ENCODE measurements around the gene FRMD4A. TPM values are rescaled to one million over a fixed set of nuclear protein-coding genes. Genes with fewer than 3 reads are reported as not detected.
A peak's percentile ranks its signal among the peaks of the same experiment; 100 is the strongest.

The FRMD4A gene
- total RNA-seq, 2 experiments from 2014 or later = 0.17 TPM; not detected in 1

DNA sequence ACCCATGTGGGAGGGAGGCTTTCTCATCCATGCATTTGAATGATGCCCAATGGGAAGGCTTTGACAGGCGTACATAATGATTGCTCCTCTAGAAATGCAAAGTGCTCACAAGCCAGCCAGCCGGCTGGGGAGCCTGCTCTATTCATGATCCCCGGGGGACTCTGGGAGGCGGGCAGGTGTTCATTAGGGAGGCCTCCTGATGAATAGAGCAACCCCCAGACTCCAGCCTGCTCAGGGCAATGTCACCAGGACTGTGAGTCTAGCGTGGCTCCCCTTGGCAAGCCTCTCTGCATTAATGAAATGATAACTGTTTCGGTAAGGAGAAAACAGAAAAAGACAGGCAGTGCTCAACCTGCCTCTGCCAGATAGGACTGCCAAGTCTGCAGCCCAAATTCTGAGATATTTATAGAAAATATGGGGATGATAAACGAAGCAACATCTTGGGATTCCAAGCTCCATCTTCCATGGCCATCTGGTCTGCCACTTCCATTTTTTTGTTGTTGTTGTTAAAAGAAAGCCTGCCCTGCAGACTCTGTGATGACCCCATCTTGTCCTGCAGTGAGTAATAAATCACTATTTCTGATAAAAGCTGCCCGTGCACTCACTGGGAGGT, 507.5 kb downstream of the FRMD4A start:
- Histone ChIP-seq H3K4me1 (ENCODE audit: insufficient read depth, low read length, poor library complexity, severe bottlenecking) (peaks cover 24% of the 10 kb centered on the region), H3K27ac (ENCODE audit: low read depth, low read length, poor library complexity, severe bottlenecking) (no peak overlapping the region), H3K4me2 (ENCODE audit: low read length) (0 out of 2 replicates have a peak overlapping the region, but pooled peaks have one; percentile 9), H4K20me1 (ENCODE audit: insufficient read depth, low read length) (no peaks in the 10 kb centered on the region), H2AFZ (ENCODE audit: low read length) (no peak overlapping the region), H3K9me3 (ENCODE audit: low read length) (no peaks in the 10 kb centered on the region), H3K4me3 (ENCODE audit: low read depth, low read length, poor library complexity, severe bottlenecking) (no peak overlapping the region), H3K79me2 (ENCODE audit: insufficient read depth, low read depth, low read length) (no peaks in the 10 kb centered on the region), H3K9me2 (ENCODE audit: insufficient read depth, low read length) (no peaks in the 10 kb centered on the region), H3K36me3 (ENCODE audit: insufficient read depth, low read length) (no peaks in the 10 kb centered on the region)
- TF ChIP-seq EZH2phosphoT487 (IDR thresholded peaks at IDR 0.05; ENCODE audit: borderline replicate concordance, low read depth, low read length) = no peak
- TF ChIP-seq, protein P1, sequence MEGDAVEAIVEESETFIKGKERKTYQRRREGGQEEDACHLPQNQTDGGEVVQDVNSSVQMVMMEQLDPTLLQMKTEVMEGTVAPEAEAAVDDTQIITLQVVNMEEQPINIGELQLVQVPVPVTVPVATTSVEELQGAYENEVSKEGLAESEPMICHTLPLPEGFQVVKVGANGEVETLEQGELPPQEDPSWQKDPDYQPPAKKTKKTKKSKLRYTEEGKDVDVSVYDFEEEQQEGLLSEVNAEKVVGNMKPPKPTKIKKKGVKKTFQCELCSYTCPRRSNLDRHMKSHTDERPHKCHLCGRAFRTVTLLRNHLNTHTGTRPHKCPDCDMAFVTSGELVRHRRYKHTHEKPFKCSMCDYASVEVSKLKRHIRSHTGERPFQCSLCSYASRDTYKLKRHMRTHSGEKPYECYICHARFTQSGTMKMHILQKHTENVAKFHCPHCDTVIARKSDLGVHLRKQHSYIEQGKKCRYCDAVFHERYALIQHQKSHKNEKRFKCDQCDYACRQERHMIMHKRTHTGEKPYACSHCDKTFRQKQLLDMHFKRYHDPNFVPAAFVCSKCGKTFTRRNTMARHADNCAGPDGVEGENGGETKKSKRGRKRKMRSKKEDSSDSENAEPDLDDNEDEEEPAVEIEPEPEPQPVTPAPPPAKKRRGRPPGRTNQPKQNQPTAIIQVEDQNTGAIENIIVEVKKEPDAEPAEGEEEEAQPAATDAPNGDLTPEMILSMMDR (conservative IDR thresholded peaks at IDR 0.05; ENCODE audit: low read length) = no peak
- ChIA-PET POLR2A (interaction anchor here (0.6 to 2.8 kb wide), 3 partner anchors 8 to 361 kb away, joined by 3 to 13 read pairs (median 3); no protein-coding TSS in a partner anchor), CTCF (ENCODE audit: unreplicated experiment) (no interaction called here)
- BruUV-seq (replicated peaks) = no TSS peak
- intact Hi-C loops (cut with micrococcal nuclease; ENCODE audit: unreplicated experiment) = no loop called here
- DNase-seq (ENCODE audit: low spot score) = peak; percentile 27

DNA sequence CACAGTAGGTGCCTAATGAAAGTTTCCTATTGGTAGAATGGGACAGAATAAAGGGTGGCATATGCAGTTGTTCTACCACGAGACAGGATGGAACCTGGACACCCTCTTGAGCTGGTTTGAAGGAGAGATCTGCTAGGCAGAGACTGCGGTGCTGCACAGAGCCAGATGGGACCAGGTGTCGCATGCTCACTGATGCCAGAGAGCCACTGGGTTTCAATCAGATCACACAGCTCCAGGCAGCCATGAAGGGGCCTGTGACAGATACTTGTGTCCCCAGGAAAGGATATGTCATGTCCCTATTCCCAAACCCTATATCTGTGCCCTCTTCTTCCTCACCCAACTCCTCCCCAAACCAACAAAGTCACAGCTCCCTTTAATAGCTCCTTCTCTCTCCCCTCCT, 508.2 kb downstream of the FRMD4A start:
- Histone ChIP-seq H3K27ac (ENCODE audit: low read depth, low read length, poor library complexity, severe bottlenecking) (no peak overlapping the region), H3K9me3 (ENCODE audit: low read length) (no peaks in the 10 kb centered on the region), H3K79me2 (ENCODE audit: insufficient read depth, low read depth, low read length) (no peaks in the 10 kb centered on the region), H3K4me2 (ENCODE audit: low read length) (no peak overlapping the region), H2AFZ (ENCODE audit: low read length) (no peak overlapping the region), H3K4me3 (ENCODE audit: low read depth, low read length, poor library complexity, severe bottlenecking) (no peak overlapping the region), H3K36me3 (ENCODE audit: insufficient read depth, low read length) (no peaks in the 10 kb centered on the region), H3K4me1 (ENCODE audit: insufficient read depth, low read length, poor library complexity, severe bottlenecking) (peaks cover 24% of the 10 kb centered on the region), H4K20me1 (ENCODE audit: insufficient read depth, low read length) (no peaks in the 10 kb centered on the region), H3K9me2 (ENCODE audit: insufficient read depth, low read length) (no peaks in the 10 kb centered on the region)
- TF ChIP-seq EZH2phosphoT487 (IDR thresholded peaks at IDR 0.05; ENCODE audit: borderline replicate concordance, low read depth, low read length) = no peak
- TF ChIP-seq, protein P1 (conservative IDR thresholded peaks at IDR 0.05; ENCODE audit: low read length) = no peak
- DNase-seq (ENCODE audit: low spot score) = peak; percentile 10
- no TSS peak for BruUV-seq (replicated peaks)
- CTCF ChIA-PET (ENCODE audit: unreplicated experiment) = interaction anchor here (0.6 kb wide), 1 partner anchor 674 kb away, joined by 3 read pairs; no protein-coding TSS in a partner anchor
- intact Hi-C loops (cut with micrococcal nuclease; ENCODE audit: unreplicated experiment) = no loop called here
- POLR2A ChIA-PET = interaction anchor here (1.4 to 2.8 kb wide), 2 partner anchors 8 to 16 kb away, joined by 3 to 13 read pairs; no protein-coding TSS in a partner anchor

DNA sequence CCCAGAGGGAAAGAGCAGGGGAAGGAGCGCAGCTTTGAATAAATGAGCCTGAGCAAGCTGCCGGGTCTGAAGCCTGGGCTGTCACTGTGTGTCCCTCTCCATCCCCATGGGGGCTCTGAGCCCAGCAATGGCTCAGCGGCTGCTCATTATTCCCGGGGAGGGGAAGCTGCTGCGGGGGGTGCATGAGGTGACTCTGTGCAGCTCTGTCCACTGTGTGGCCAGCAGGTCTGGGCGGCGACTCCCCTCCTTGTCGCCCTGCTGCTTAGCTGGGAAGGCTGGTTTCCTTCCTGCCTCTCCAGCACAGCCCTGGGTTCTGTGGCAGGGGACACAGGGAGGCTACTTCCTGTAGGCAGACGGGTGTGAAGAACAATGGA, 509.8 kb downstream of the FRMD4A start:
- Histone ChIP-seq H4K20me1 (ENCODE audit: insufficient read depth, low read length) (no peaks in the 10 kb centered on the region), H3K79me2 (ENCODE audit: insufficient read depth, low read depth, low read length) (no peaks in the 10 kb centered on the region), H3K4me1 (ENCODE audit: insufficient read depth, low read length, poor library complexity, severe bottlenecking) (peaks cover 24% of the 10 kb centered on the region), H3K36me3 (ENCODE audit: insufficient read depth, low read length) (no peaks in the 10 kb centered on the region), H3K9me2 (ENCODE audit: insufficient read depth, low read length) (no peaks in the 10 kb centered on the region), H3K9me3 (ENCODE audit: low read length) (no peaks in the 10 kb centered on the region), H3K27ac (ENCODE audit: low read depth, low read length, poor library complexity, severe bottlenecking) (no peak overlapping the region), H3K4me3 (ENCODE audit: low read depth, low read length, poor library complexity, severe bottlenecking) (no peak overlapping the region), H3K4me2 (ENCODE audit: low read length) (peak overlapping the region; percentile 51), H2AFZ (ENCODE audit: low read length) (peak overlapping the region; percentile 69)
- DNase-seq (ENCODE audit: low spot score) = no peak
- ChIA-PET POLR2A (interaction anchor here (0.6 to 2.8 kb wide), 2 partner anchors 10 to 748 kb away, joined by 3 to 13 read pairs; no protein-coding TSS in a partner anchor), CTCF (ENCODE audit: unreplicated experiment) (no interaction called here)
- intact Hi-C loops (cut with micrococcal nuclease; ENCODE audit: unreplicated experiment) = no loop called here
- no TSS peak for BruUV-seq (replicated peaks)
- TF ChIP-seq, protein P1 (conservative IDR thresholded peaks at IDR 0.05; ENCODE audit: low read length) = no peak
- no peak for TF ChIP-seq EZH2phosphoT487 (IDR thresholded peaks at IDR 0.05; ENCODE audit: borderline replicate concordance, low read depth, low read length)
